ENCODE measurements around the gene PPFIBP2. TPM values are rescaled to one million over a fixed set of nuclear protein-coding genes. Genes with fewer than 3 reads are reported as not detected.

Gene PPFIBP2
- total and polyA plus RNA-seq, 5 experiments from 2014 or later = 2.6 to 88.0 (median 32.2) TPM

- Mint-ChIP-seq H3K27ac (peak overlapping the region in 2 of 10 donors; percentile 37 to 65), H3K9me3 (no peaks in the 10 kb centered on the region), H3K4me3 (peak overlapping the region in 6 of 10 donors; percentile 12 to 68 (median 48)), H3K4me1 (peaks cover 28 to 48% (median 43%) of the 10 kb centered on the region in 4 donors), H3K36me3 (peaks cover 0 to 21% (median 2%) of the 10 kb centered on the region in 3 donors), H3K27me3 (peaks cover 0 to 55% (median 26%) of the 10 kb centered on the region in 5 donors)
- peak; percentile 33 to 58 for ATAC-seq
- peak in 6 of 10 donors; percentile 6 to 30 (median 12) for DNase-seq
- POLR2A ChIA-PET = interaction anchor here (0.5 to 0.9 kb wide), 2 partner anchors 61 to 120 kb away, joined by 3 read pairs; no protein-coding TSS in a partner anchor
Observed at GRCh38 chr11:7575841-7576725, 62.3 kb downstream of the PPFIBP2 start.

GRCh38 chr11:7576726-7577290, 63.0 kb downstream of the PPFIBP2 start:
- Mint-ChIP-seq H3K4me3 (peak overlapping the region in 8 of 10 donors; percentile 31 to 68 (median 58)), H3K36me3 (peaks cover 0 to 21% (median 3%) of the 10 kb centered on the region in 3 donors), H3K9me3 (no peaks in the 10 kb centered on the region), H3K4me1 (peaks cover 28 to 48% (median 43%) of the 10 kb centered on the region in 4 donors), H3K27ac (peak overlapping the region in 3 of 10 donors; percentile 37 to 67 (median 58)), H3K27me3 (peaks cover 0 to 53% (median 26%) of the 10 kb centered on the region in 5 donors)
- no peak for DNase-seq
- POLR2A ChIA-PET = interaction anchor here (0.5 kb wide), 1 partner anchor 121 kb away, joined by 3 read pairs; no protein-coding TSS in a partner anchor
- ATAC-seq = no peak

- peak overlapping the region; percentile 26 to 68 (median 54) for H3K4me3 Mint-ChIP-seq
- peak overlapping the region in 8 of 10 donors; percentile 2 to 74 (median 42) for H3K27ac Mint-ChIP-seq
- POLR2A ChIA-PET = no interaction called here
- H3K27me3 Mint-ChIP-seq = peaks cover 0 to 53% (median 26%) of the 10 kb centered on the region in 5 donors
- ATAC-seq (peak; percentile 60 to 70), DNase-seq (peak in 2 of 10 donors; percentile 12 to 23)
- no peaks in the 10 kb centered on the region for H3K9me3 Mint-ChIP-seq
- peaks cover 0 to 16% (median 8%) of the 10 kb centered on the region in 3 donors for H3K36me3 Mint-ChIP-seq
- H3K4me1 Mint-ChIP-seq = peaks cover 28 to 48% (median 43%) of the 10 kb centered on the region in 4 donors
Observed at GRCh38 chr11:7577291-7578190, 63.7 kb downstream of the PPFIBP2 start.

- H3K9me3 Mint-ChIP-seq = no peaks in the 10 kb centered on the region
- DNase-seq (no peak), ATAC-seq (no peak)
- peaks cover 0 to 56% (median 29%) of the 10 kb centered on the region in 5 donors for H3K27me3 Mint-ChIP-seq
- H3K36me3 Mint-ChIP-seq = peaks cover 6 to 17% (median 10%) of the 10 kb centered on the region in 3 donors
- POLR2A ChIA-PET = interaction anchor here (0.6 kb wide), 2 partner anchors 18 to 61 kb away, joined by 3 read pairs; no protein-coding TSS in a partner anchor
- peaks cover 30 to 48% (median 43%) of the 10 kb centered on the region in 4 donors for H3K4me1 Mint-ChIP-seq
- H3K27ac Mint-ChIP-seq = peak overlapping the region in 3 of 10 donors; percentile 2 to 48 (median 7)
- H3K4me3 Mint-ChIP-seq = peak overlapping the region; percentile 26 to 68 (median 50)
Observed at GRCh38 chr11:7578276-7578955, 64.6 kb downstream of the PPFIBP2 start.

- peaks cover 0 to 56% (median 32%) of the 10 kb centered on the region in 5 donors for H3K27me3 Mint-ChIP-seq
- DNase-seq (no peak), ATAC-seq (no peak)
- H3K36me3 Mint-ChIP-seq = peaks cover 6 to 20% (median 10%) of the 10 kb centered on the region in 3 donors
- POLR2A ChIA-PET = interaction anchor here (0.6 kb wide), 1 partner anchor 62 kb away, joined by 3 read pairs; no protein-coding TSS in a partner anchor
- H3K4me3 Mint-ChIP-seq = no peak overlapping the region
- peaks cover 30 to 48% (median 43%) of the 10 kb centered on the region in 4 donors for H3K4me1 Mint-ChIP-seq
- no peak overlapping the region for H3K27ac Mint-ChIP-seq
- H3K9me3 Mint-ChIP-seq = no peaks in the 10 kb centered on the region
Observed at GRCh38 chr11:7579361-7579791, 65.6 kb downstream of the PPFIBP2 start.

GRCh38 chr11:7581021-7581590, 67.3 kb downstream of the PPFIBP2 start:
- Mint-ChIP-seq H3K9me3 (no peaks in the 10 kb centered on the region), H3K4me1 (peaks cover 24 to 34% (median 28%) of the 10 kb centered on the region in 4 donors), H3K36me3 (peaks cover 6 to 17% (median 10%) of the 10 kb centered on the region in 3 donors), H3K4me3 (no peak overlapping the region), H3K27ac (no peak overlapping the region), H3K27me3 (peaks cover 0 to 41% (median 24%) of the 10 kb centered on the region in 5 donors)
- POLR2A ChIA-PET = no interaction called here
- DNase-seq (no peak), ATAC-seq (no peak)

- DNase-seq = no peak
- no peak overlapping the region for H3K4me3 Mint-ChIP-seq
- no peak for ATAC-seq
- no peaks in the 10 kb centered on the region for H3K9me3 Mint-ChIP-seq
- H3K27ac Mint-ChIP-seq = no peak overlapping the region
- peaks cover 0 to 33% (median 20%) of the 10 kb centered on the region in 5 donors for H3K27me3 Mint-ChIP-seq
- H3K4me1 Mint-ChIP-seq = peaks cover 14 to 22% (median 16%) of the 10 kb centered on the region in 4 donors
- POLR2A ChIA-PET = no interaction called here
- H3K36me3 Mint-ChIP-seq = peaks cover 6 to 19% (median 12%) of the 10 kb centered on the region in 3 donors
Observed at GRCh38 chr11:7582338-7582985, 68.7 kb downstream of the PPFIBP2 start.

GRCh38 chr11:7583248-7583647, 69.4 kb downstream of the PPFIBP2 start:
- H3K9me3 Mint-ChIP-seq = no peaks in the 10 kb centered on the region
- POLR2A ChIA-PET = interaction anchor here (0.7 kb wide), 1 partner anchor 24 kb away, joined by 3 read pairs; no protein-coding TSS in a partner anchor
- ATAC-seq (no peak), DNase-seq (no peak)
- H3K4me3 Mint-ChIP-seq = no peak overlapping the region
- H3K27ac Mint-ChIP-seq = no peak overlapping the region
- peaks cover 6 to 14% (median 8%) of the 10 kb centered on the region in 4 donors for H3K4me1 Mint-ChIP-seq
- peaks cover 0 to 28% (median 17%) of the 10 kb centered on the region in 5 donors for H3K27me3 Mint-ChIP-seq
- peaks cover 6 to 19% (median 14%) of the 10 kb centered on the region in 3 donors for H3K36me3 Mint-ChIP-seq

- ATAC-seq (no peak), DNase-seq (no peak)
- Mint-ChIP-seq H3K4me1 (peaks cover 0 to 4% (median under 1%) of the 10 kb centered on the region in 4 donors), H3K4me3 (no peak overlapping the region), H3K27ac (no peak overlapping the region), H3K27me3 (peaks cover 0 to 21% (median 10%) of the 10 kb centered on the region in 5 donors), H3K36me3 (peaks cover 6 to 21% (median 14%) of the 10 kb centered on the region in 3 donors), H3K9me3 (no peaks in the 10 kb centered on the region)
- POLR2A ChIA-PET = no interaction called here
Observed at GRCh38 chr11:7584910-7585309, 71.1 kb downstream of the PPFIBP2 start.

GRCh38 chr11:7585816-7586215, 72.0 kb downstream of the PPFIBP2 start:
- Mint-ChIP-seq H3K36me3 (peaks cover 6 to 24% (median 14%) of the 10 kb centered on the region in 3 donors), H3K4me3 (no peak overlapping the region), H3K27ac (no peak overlapping the region), H3K9me3 (no peaks in the 10 kb centered on the region), H3K27me3 (peaks cover 0 to 17% (median 10%) of the 10 kb centered on the region in 5 donors), H3K4me1 (peaks cover 0 to 8% (median 2%) of the 10 kb centered on the region in 4 donors)
- no peak for DNase-seq
- POLR2A ChIA-PET = interaction anchor here (0.6 kb wide), 1 partner anchor 538 kb away, joined by 3 read pairs; no protein-coding TSS in a partner anchor
- no peak for ATAC-seq

Data from naive thymus-derived CD8-positive, alpha-beta T cell (primary cell).